Kidney (tissue), 14 donors: Measurements from ENCODE around the gene SORCS2. TPM values are rescaled to one million over a fixed set of nuclear protein-coding genes. Genes with fewer than 3 reads are reported as not detected.

ENCODE experiments used
- DNase-seq, 5 donors: peaks; one replicate each; pipeline ENCODE4 v3.0.0-alpha.2; 2013 to 2020
- FAIRE-seq: peaks from 2 replicates; lab custom pipeline; 2012; peaks lifted over from hg19 to GRCh38; lab: Jason Lieb, UNC
- H3K27ac ChIP-seq, 2 donors: one replicate each; pipeline ENCODE4 v1.7.0; 2013; ENCODE audit warnings: low read depth in 2 of 2, low read length in 2 of 2, inconsistent platforms in 1 of 2
- H3K27me3 ChIP-seq: one replicate; pipeline ENCODE4 v1.7.1; 2013; ENCODE audit warnings: low read length, inconsistent platforms; ENCODE audit not compliant: control insufficient read depth, insufficient read depth
- H3K36me3 ChIP-seq, 3 donors: one replicate each; pipeline versions ENCODE4 v1.7.0 to v1.7.1; 2013; ENCODE audit warnings: low read length in 3 of 3, control low read depth in 1 of 3, inconsistent platforms in 1 of 3; ENCODE audit not compliant: insufficient read depth in 3 of 3, control insufficient read depth in 2 of 3
- H3K4me1 ChIP-seq, 3 donors: one replicate each; pipeline versions ENCODE4 v1.7.0 to v1.7.1; 2013; ENCODE audit warnings: low read length in 3 of 3, inconsistent platforms in 1 of 3, low read depth in 1 of 3; ENCODE audit not compliant: control insufficient read depth in 2 of 3, insufficient read depth in 2 of 3
- H3K4me3 ChIP-seq, 3 donors: one replicate each; pipeline versions ENCODE4 v1.7.0 to v1.8.1; 2013; ENCODE audit warnings: low read length in 3 of 3, control low read depth in 1 of 3, inconsistent platforms in 1 of 3
- H3K9ac ChIP-seq, 3 donors: one replicate each; pipeline versions ENCODE4 v1.7.0 to v1.7.1; 2013; ENCODE audit warnings: low read length in 3 of 3, control low read depth in 1 of 3, inconsistent platforms in 1 of 3
- H3K9me3 ChIP-seq, 3 donors: one replicate each; pipeline versions ENCODE4 v1.7.0 to v1.7.1; 2013; ENCODE audit warnings: low read length in 3 of 3, control low read depth in 1 of 3, inconsistent platforms in 1 of 3; ENCODE audit not compliant: control insufficient read depth in 2 of 3, insufficient read depth in 1 of 3
- intact Hi-C: fragments of 100-400 bp; cut with DNase I; formaldehyde crosslinking; loops from one replicate; pipeline ENCODE4 v1.11.1; 2022
- polyA plus RNA-seq: library from polyadenylated mRNA; stranded (reverse); fragments of 350-450 nt; fragmentation: Illumina TruSeq; extraction: RNeasy Lipid Tissue Mini Kit (QIAGEN cat#74804); gene quantifications from one replicate; pipeline ENCODE4 v1.2.3, GENCODE V29; 2014; ENCODE audit warnings: low read depth, low replicate concordance; ENCODE audit not compliant: insufficient read depth
- total RNA-seq: library from RNA; stranded (reverse); fragmentation: NEBNext Ultra II Directional; extraction: Animal tissue kit (Norgen Biotek cat#: 25700); gene quantifications from one replicate; pipeline ENCODE4 v1.2.1, GENCODE V29; 2021
- TF ChIP-seq, protein P1 (sequence below): IDR thresholded peaks from 3 replicates; pipeline ENCODE4 v1.5.1; 2012; ENCODE audit warnings: mild to moderate bottlenecking, moderate library complexity, borderline replicate concordance; ENCODE audit not compliant: insufficient read depth; ENCODE audit errors: extremely low read depth
- donor health status: control.
- donor health status: control.
- donor health status: control.
- donor health status: control.
- donor health status: control.
- donor health status: DM: yes; HTN: yes; CAD: no.
- donor health status: Normal renal cell carcinoma (clear cell type).

Gene SORCS2
- total and polyA plus RNA-seq, 2 donors from 2014 or later: 6.1 to 9.1 TPM

DNA sequence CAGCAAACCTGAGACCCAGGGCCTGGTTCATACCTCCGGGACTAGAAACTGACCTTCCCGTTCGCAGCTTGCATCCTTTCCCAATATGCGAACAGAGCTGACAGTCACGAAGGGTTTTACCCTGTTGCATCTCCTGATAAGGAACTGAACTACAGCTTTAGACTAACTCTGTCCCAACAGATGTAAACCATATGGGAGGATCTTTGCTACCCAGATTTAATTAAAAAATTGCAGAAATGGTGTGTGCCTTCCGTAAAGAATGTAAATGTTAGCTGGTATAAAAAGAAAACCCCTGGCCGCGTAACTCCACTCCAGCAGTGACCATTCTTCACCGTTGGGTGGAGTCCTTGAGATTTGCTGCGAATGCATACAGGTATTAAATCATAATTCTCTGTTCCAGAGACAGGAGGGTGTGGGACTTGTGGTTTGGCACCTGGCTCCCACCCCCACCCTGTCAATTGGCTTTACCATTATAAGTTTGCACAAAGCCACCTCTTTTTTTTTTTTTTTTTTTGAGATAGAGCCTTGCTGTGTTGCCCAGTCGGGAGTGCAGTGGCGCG is 40.6 kb upstream of the SORCS2 start:
- Histone ChIP-seq H3K9ac (no peak overlapping the region), H3K27me3 (no peaks in the 10 kb centered on the region), H3K27ac (no peak overlapping the region), H3K36me3 (no peaks in the 10 kb centered on the region), H3K9me3 (no peaks in the 10 kb centered on the region), H3K4me1 (peaks cover 0 to 5% (median 0%) of the 10 kb centered on the region in 3 donors), H3K4me3 (no peak overlapping the region)
- FAIRE-seq: no peak
- intact Hi-C loops: no loop called here
- DNase-seq: no peak
- TF ChIP-seq, protein P1, sequence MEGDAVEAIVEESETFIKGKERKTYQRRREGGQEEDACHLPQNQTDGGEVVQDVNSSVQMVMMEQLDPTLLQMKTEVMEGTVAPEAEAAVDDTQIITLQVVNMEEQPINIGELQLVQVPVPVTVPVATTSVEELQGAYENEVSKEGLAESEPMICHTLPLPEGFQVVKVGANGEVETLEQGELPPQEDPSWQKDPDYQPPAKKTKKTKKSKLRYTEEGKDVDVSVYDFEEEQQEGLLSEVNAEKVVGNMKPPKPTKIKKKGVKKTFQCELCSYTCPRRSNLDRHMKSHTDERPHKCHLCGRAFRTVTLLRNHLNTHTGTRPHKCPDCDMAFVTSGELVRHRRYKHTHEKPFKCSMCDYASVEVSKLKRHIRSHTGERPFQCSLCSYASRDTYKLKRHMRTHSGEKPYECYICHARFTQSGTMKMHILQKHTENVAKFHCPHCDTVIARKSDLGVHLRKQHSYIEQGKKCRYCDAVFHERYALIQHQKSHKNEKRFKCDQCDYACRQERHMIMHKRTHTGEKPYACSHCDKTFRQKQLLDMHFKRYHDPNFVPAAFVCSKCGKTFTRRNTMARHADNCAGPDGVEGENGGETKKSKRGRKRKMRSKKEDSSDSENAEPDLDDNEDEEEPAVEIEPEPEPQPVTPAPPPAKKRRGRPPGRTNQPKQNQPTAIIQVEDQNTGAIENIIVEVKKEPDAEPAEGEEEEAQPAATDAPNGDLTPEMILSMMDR: no peak

DNA sequence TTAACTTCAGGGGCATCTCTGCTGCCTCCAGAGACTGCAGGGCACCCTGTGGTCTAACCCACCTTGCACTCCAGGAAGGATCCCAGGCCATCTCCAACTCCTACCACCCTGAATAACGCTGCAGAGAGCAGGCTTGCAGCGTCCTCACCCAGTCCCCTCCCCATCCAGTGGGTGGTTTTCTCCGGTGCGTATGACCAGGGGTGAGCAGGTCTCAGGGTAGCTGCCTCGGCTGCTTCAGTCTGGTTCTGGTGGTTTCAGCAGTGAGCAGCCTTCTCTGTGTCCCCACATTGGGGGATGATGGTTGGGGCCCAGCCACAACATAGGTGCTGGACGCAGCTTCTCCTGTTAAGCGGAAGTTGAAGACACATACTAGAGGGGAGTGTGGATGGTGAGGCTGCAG is 38.6 kb upstream of the SORCS2 start:
- H3K4me1 ChIP-seq: peaks cover 0 to 5% (median 0%) of the 10 kb centered on the region in 3 donors
- peak in 1 of 5 donors; percentile 26 for DNase-seq
- FAIRE-seq: no peak
- TF ChIP-seq, protein P1: no peak
- no peaks in the 10 kb centered on the region for H3K9me3 ChIP-seq
- H3K27me3 ChIP-seq: no peaks in the 10 kb centered on the region
- H3K4me3 ChIP-seq: no peak overlapping the region
- intact Hi-C loops: no loop called here
- H3K27ac ChIP-seq: no peak overlapping the region
- H3K36me3 ChIP-seq: no peaks in the 10 kb centered on the region
- no peak overlapping the region for H3K9ac ChIP-seq

DNA sequence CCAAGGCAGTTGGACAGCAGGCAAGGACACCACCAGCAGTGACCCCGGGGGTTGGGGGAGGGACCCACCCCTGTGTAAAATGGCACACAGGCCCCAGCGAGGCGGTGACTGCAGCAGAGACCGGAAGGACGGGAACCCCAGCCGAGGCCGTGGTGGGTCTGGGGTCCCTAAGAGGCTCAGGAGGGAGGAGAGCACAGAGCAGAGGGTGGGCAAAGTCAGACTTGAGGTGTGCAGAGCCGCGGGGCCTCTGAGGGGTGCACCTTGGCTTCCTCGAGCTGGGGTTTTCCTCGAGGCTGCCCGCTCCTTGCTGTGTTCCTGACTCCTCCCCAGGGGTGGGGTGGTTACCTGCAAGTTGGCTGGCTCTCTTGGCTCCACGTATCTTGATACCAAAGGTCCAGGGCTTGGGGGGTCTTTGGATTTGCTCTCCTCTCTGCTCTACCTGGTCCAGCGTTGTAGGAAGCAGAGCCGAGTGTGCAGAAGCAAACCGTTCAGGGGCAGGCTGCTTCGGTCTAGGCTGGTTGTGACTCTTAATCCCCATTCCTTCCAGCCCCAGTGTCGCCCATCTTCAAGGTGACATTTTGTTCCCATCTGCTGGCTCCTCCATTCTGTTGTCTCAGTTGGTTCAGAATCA is 37.9 kb upstream of the SORCS2 start:
- Histone ChIP-seq H3K9ac (no peak overlapping the region), H3K4me3 (no peak overlapping the region), H3K27me3 (no peaks in the 10 kb centered on the region), H3K27ac (no peak overlapping the region), H3K4me1 (peaks cover 0 to 5% (median 0%) of the 10 kb centered on the region in 3 donors), H3K36me3 (no peaks in the 10 kb centered on the region), H3K9me3 (no peaks in the 10 kb centered on the region)
- intact Hi-C loops: no loop called here
- FAIRE-seq (no peak), DNase-seq (peak in 1 of 5 donors; percentile 28)
- TF ChIP-seq, protein P1: no peak
